MCF 10A (cell line): Measurements from ENCODE around the gene KIF18B. TPM values are rescaled to one million over a fixed set of nuclear protein-coding genes. Genes with fewer than 3 reads are reported as not detected.

Source experiments
- BruUV-seq: library from RNA; stranded (reverse); fragments of 400-500 nt; replicated peaks from 2 replicates; lab custom pipeline; 2021; lab: Mats Ljungman, UMichigan
- CTCF ChIA-PET: fragments of 300-600 bp; sonication (Branson Sonifier 250); formaldehyde crosslinking; extraction: SDS; loops from one replicate; lab custom pipeline; 2021; ENCODE audit warnings: antibody characterized with exemption, inconsistent platforms; lab: Yijun Ruan, JAX
- POLR2A ChIA-PET: fragments of 300-600, 350-650 bp; sonication (Branson Sonifier 250); formaldehyde crosslinking; extraction: SDS; loops from one replicate; lab custom pipeline; 2020; ENCODE audit warnings: antibody characterized with exemption, inconsistent platforms; lab: Yijun Ruan, JAX
- DNase-seq: peaks from one replicate; pipeline ENCODE4 v3.0.0-alpha.2; 2018; ENCODE audit not compliant: unreplicated experiment
- H3K27ac Mint-ChIP-seq: one replicate; pipeline ENCODE4 v1.8.0; 2022; ENCODE audit warnings: mild to moderate bottlenecking, low read depth, mixed read lengths; ENCODE audit not compliant: unreplicated experiment
- H3K27me3 Mint-ChIP-seq: one replicate; pipeline ENCODE4 v1.8.0; 2022; ENCODE audit warnings: mixed read lengths; ENCODE audit not compliant: insufficient read depth, unreplicated experiment
- H3K36me3 Mint-ChIP-seq: one replicate; pipeline ENCODE4 v1.8.0; 2022; ENCODE audit warnings: mild to moderate bottlenecking, moderate library complexity, mixed read lengths; ENCODE audit not compliant: insufficient read depth, unreplicated experiment
- H3K4me1 Mint-ChIP-seq: one replicate; pipeline ENCODE4 v1.8.0; 2022; ENCODE audit warnings: mixed read lengths; ENCODE audit not compliant: insufficient read depth, unreplicated experiment
- H3K4me3 Mint-ChIP-seq: one replicate; pipeline ENCODE4 v1.8.0; 2022; ENCODE audit warnings: mild to moderate bottlenecking, moderate library complexity, mixed read lengths; ENCODE audit not compliant: unreplicated experiment
- H3K9me3 Mint-ChIP-seq: one replicate; pipeline ENCODE4 v1.8.0; 2022; ENCODE audit warnings: mixed read lengths; ENCODE audit not compliant: unreplicated experiment
- CTCF ChIP-seq: fragments of 200-600 bp; IDR thresholded peaks from one replicate; pipeline ENCODE4 v1.8.0; 2022; ENCODE audit warnings: antibody characterized with exemption, mild to moderate bottlenecking; ENCODE audit not compliant: unreplicated experiment
- intact Hi-C: fragments of 100-400 bp; cut with micrococcal nuclease; formaldehyde crosslinking; loops from 2 replicates; pipeline ENCODE4 v1.14.1; 2022
- total RNA-seq: library from RNA; stranded (reverse); gene quantifications from 2 replicates; pipeline ENCODE4 v1.2.3, GENCODE V29; 2022

KIF18B gene
- total RNA-seq, 1 experiment from 2014 or later, result 17.5 TPM

GRCh38 chr17:44969144-44969780, 21.7 kb upstream of the KIF18B start:
- no TSS peak for BruUV-seq
- no peaks in the 10 kb centered on the region for H3K27me3 Mint-ChIP-seq
- intact Hi-C loops, result no loop called here
- no peak for DNase-seq
- ChIA-PET POLR2A (interaction anchor here (0.7 to 1.7 kb wide), 4 partner anchors 23 to 51 kb away, joined by 3 to 8 read pairs (median 4); no protein-coding TSS in a partner anchor), CTCF (interaction anchor here (1.2 kb wide), 1 partner anchor 51 kb away, joined by 4 read pairs; no protein-coding TSS in a partner anchor)
- no peak overlapping the region for H3K27ac Mint-ChIP-seq
- H3K36me3 Mint-ChIP-seq, result no peaks in the 10 kb centered on the region
- TF ChIP-seq CTCF, result no peak
- no peaks in the 10 kb centered on the region for H3K9me3 Mint-ChIP-seq
- peaks cover 30% of the 10 kb centered on the region for H3K4me1 Mint-ChIP-seq
- H3K4me3 Mint-ChIP-seq, result peak overlapping the region; percentile 76

- intact Hi-C loops, result no loop called here
- DNase-seq, result peak; percentile 92
- Mint-ChIP-seq H3K4me1 (peaks cover 30% of the 10 kb centered on the region), H3K27ac (no peak within 1 kb of the TSS), H3K27me3 (no peaks in the 10 kb centered on the region), H3K36me3 (no peaks in the 10 kb centered on the region), H3K9me3 (no peaks in the 10 kb centered on the region), H3K4me3 (peak within 1 kb of the TSS; percentile 76)
- no peak for TF ChIP-seq CTCF
- ChIA-PET CTCF (interaction anchor here (1.2 kb wide), 1 partner anchor 52 kb away, joined by 4 read pairs; no protein-coding TSS in a partner anchor), POLR2A (interaction anchor here (0.6 to 1.7 kb wide), 7 partner anchors 13 to 87 kb away, joined by 3 to 8 read pairs (median 3); no protein-coding TSS in a partner anchor)
- BruUV-seq, result no TSS peak
Observed at GRCh38 chr17:44968225-44969143, 20.9 kb upstream of the KIF18B start, which contains the start of gene C1QL1. Gene C1QL1, minus strand, starts transcription at chr17:44968303. Its CDS starts 255 bp downstream, at chr17:44968048.

GRCh38 chr17:44967907-44968224, 20.3 kb upstream of the KIF18B start:
- Mint-ChIP-seq H3K36me3 (no peaks in the 10 kb centered on the region), H3K9me3 (no peaks in the 10 kb centered on the region), H3K4me3 (peak overlapping the region; percentile 76), H3K27me3 (no peaks in the 10 kb centered on the region), H3K4me1 (peaks cover 27% of the 10 kb centered on the region), H3K27ac (no peak overlapping the region)
- POLR2A ChIA-PET, result interaction anchor here (1.0 to 1.7 kb wide), 4 partner anchors 14 to 52 kb away, joined by 3 to 8 read pairs (median 4); no protein-coding TSS in a partner anchor
- DNase-seq, result no peak
- CTCF ChIA-PET, result no interaction called here
- intact Hi-C loops, result no loop called here
- no TSS peak for BruUV-seq
- TF ChIP-seq CTCF, result no peak
